ENCODE measurements around the gene ALDH3A2.
A peak's percentile ranks its signal among the peaks of the same experiment; 100 is the strongest.

Gene ALDH3A2

GRCh38 chr17:19629449-19629848, 19.1 kb upstream of the ALDH3A2 start:
- Histone ChIP-seq H3K36me3 (no peaks in the 10 kb centered on the region), H4K20me1 (no peaks in the 10 kb centered on the region), H3K9me3 (replicated peaks in 1 of 11) (peaks cover 0 to 9% (median 0%) of the 10 kb centered on the region in 11 experiments; a peak in 1 of 22 replicates), H3K4me1 (no peaks in the 10 kb centered on the region), H3K27ac (no peak overlapping the region), H3K4me2 (no peak overlapping the region), H3K27me3 (no peaks in the 10 kb centered on the region), H3K9ac (no peak overlapping the region), H3K4me3 (no peak overlapping the region)
- TF ChIP-seq Cebpa-rat (IDR thresholded peaks at IDR 0.05) = no peak

- Histone ChIP-seq H3K4me2 (no peak overlapping the region), H3K27me3 (no peaks in the 10 kb centered on the region), H3K4me3 (no peak overlapping the region), H4K20me1 (no peaks in the 10 kb centered on the region), H3K27ac (no peak overlapping the region), H3K9ac (no peak overlapping the region), H3K36me3 (no peaks in the 10 kb centered on the region), H3K9me3 (replicated peaks in 1 of 11) (peaks cover 0 to 9% (median 0%) of the 10 kb centered on the region in 11 experiments; a peak in 1 of 22 replicates), H3K4me1 (no peaks in the 10 kb centered on the region)
- TF ChIP-seq Cebpa-rat (IDR thresholded peaks at IDR 0.05) = no peak
These were observed 18.5 kb upstream of the ALDH3A2 start for GRCh38 chr17:19630035-19630434.

GRCh38 chr17:19630661-19631060, 17.9 kb upstream of the ALDH3A2 start:
- Histone ChIP-seq H3K4me2 (no peak overlapping the region), H3K4me3 (no peak overlapping the region), H3K4me1 (no peaks in the 10 kb centered on the region), H3K9ac (no peak overlapping the region), H4K20me1 (no peaks in the 10 kb centered on the region), H3K27ac (no peak overlapping the region), H3K36me3 (no peaks in the 10 kb centered on the region), H3K9me3 (replicated peaks in 1 of 11) (peaks cover 0 to 9% (median 0%) of the 10 kb centered on the region in 11 experiments; a peak in 1 of 22 replicates), H3K27me3 (no peaks in the 10 kb centered on the region)
- no peak for TF ChIP-seq Cebpa-rat (IDR thresholded peaks at IDR 0.05)

DNA sequence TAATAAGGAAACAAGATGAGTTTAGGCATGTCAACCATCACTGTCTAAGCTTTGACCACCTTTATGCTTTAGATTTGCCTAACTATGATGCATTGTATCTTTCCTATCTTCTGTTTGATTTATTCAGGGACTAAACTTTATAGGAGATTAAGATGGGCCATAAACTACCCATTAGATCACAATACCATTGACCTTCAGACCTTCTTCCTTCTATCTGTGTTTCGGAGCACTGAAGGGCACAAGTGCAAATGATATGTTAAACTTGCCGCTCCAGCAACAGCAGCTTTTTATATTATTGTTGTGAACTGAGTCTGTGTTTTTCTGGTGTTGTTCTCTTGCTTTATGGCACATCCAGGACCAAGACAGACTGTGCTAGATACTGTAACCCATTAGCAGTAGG, 16.6 kb upstream of the ALDH3A2 start:
- no peaks in the 10 kb centered on the region for H3K36me3 ChIP-seq
- no peaks in the 10 kb centered on the region for H4K20me1 ChIP-seq
- H3K27me3 ChIP-seq = no peaks in the 10 kb centered on the region
- H3K9me3 ChIP-seq (replicated peaks in 1 of 11) = no peaks in the 10 kb centered on the region
- TF ChIP-seq Cebpa-rat (IDR thresholded peaks at IDR 0.05) = no peak
- H3K27ac ChIP-seq = no peak overlapping the region
- no peak overlapping the region for H3K9ac ChIP-seq
- no peak overlapping the region for H3K4me3 ChIP-seq
- H3K4me2 ChIP-seq = no peak overlapping the region
- no peaks in the 10 kb centered on the region for H3K4me1 ChIP-seq

DNA sequence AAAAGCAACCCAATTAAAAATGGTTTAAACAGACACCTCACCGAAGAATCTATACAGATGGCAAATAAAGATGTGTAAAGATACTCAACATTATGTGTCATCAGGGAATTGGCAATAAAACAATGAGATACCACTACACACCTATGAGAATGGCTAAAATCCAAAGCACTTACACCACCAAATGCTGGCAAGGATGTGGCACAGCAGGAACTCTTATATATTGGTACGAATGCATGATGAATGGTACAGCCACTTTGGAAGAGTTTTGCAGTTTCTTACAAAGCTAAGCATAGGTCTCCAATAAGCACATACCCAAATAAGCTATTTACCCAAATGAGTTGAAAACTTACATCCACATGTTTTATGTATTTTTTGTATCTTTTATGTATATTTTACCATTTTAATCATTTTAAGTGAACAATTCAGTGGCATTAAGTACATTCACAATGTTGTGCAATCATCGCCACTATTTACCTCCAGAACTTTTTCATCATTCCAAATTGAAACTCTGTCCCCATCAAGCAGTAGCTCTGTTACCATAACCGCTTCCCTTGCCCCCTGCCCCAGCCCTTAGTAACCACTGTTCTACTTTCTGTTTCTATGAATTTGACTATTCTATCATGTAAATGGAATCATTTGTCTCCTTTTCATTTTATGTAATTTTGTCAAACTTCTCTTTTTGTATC, 6.7 kb upstream of the ALDH3A2 start:
- peaks cover 0 to 19% (median 11%) of the 10 kb centered on the region in 11 experiments; a peak in 14 of 22 replicates for H3K9me3 ChIP-seq (replicated peaks in 1 of 11)
- H4K20me1 ChIP-seq = no peaks in the 10 kb centered on the region
- no peaks in the 10 kb centered on the region for H3K36me3 ChIP-seq
- peaks cover 2 to 7% (median 4%) of the 10 kb centered on the region in 10 experiments; a peak in 19 of 20 replicates for H3K4me1 ChIP-seq
- no peak overlapping the region for H3K9ac ChIP-seq
- H3K4me2 ChIP-seq = no peak overlapping the region
- no peak overlapping the region for H3K4me3 ChIP-seq
- TF ChIP-seq Cebpa-rat (IDR thresholded peaks at IDR 0.05) = peak in 3 of 11 experiments; percentile 25 to 40 (median 27); a peak in 2 of 22 replicates
- H3K27ac ChIP-seq = no peak overlapping the region
- H3K27me3 ChIP-seq = no peaks in the 10 kb centered on the region

DNA sequence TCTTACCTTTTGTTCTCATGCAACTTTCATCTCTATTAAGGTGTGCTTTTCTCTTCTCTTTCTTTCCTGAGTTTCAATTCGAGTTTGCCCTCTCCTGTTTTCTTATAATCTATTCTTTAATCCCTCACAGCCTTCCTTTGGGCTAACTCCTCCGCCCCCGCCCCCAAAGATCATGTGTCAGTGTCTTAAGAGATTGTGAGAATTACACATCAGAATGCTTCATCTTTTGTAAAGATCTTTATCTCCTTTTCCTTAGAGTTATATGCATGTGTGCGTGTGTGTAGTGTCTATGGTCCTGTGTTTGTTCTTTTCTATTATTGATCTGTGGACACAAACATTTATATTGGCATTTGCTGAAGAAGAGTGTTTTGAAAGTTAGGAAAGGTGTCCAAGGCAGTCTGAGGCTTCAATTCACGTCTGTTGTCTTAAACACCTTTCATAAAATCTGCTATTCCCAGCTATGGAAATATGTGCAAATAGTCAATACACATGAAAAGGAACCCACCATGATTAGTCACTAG, 6.1 kb upstream of the ALDH3A2 start:
- TF ChIP-seq Cebpa-rat (IDR thresholded peaks at IDR 0.05) = no peak
- Histone ChIP-seq H3K9me3 (replicated peaks in 1 of 11) (peaks cover 0 to 19% (median 11%) of the 10 kb centered on the region in 11 experiments; a peak in 14 of 22 replicates), H3K27me3 (no peaks in the 10 kb centered on the region), H3K27ac (no peak overlapping the region), H4K20me1 (no peaks in the 10 kb centered on the region), H3K4me1 (peaks cover 8 to 13% (median 10%) of the 10 kb centered on the region in 10 experiments), H3K9ac (no peak overlapping the region), H3K4me2 (no peak overlapping the region), H3K36me3 (no peaks in the 10 kb centered on the region), H3K4me3 (no peak overlapping the region)

- H3K4me2 ChIP-seq = no peak overlapping the region
These were observed 3.9 kb upstream of the ALDH3A2 start for GRCh38 chr17:19644493-19645210.

DNA sequence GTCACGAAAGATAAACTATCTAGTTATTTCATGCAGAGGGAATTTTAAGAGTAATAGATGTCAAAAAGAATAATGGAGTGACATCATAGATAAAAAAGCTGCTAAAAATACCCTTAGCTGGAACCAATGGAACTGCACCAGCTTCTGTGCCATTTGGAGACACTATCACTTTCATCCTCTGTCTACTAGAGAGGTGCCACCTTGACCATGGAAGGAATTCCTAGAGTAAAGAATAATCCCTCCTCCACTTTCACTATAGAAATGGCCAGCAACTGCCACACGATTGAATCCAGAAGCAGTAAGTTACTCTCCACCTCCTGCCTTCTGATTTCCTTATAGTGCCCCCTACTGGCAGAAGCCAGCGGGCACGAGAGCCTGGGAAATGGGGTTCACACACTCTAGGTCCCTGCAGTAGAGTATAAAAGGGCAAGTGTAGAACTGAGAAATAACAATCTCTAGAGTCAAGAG, 2.8 kb upstream of the ALDH3A2 start:
- H4K20me1 ChIP-seq = no peaks in the 10 kb centered on the region
- TF ChIP-seq Cebpa-rat (IDR thresholded peaks at IDR 0.05) = no peak
- no peak overlapping the region for H3K4me3 ChIP-seq
- 0 out of 22 replicates have a peak overlapping the region, but pooled peaks of 1 of the 11 experiments have one; percentile 82 for H3K4me2 ChIP-seq
- H3K27me3 ChIP-seq = no peaks in the 10 kb centered on the region
- no peak overlapping the region for H3K9ac ChIP-seq
- H3K4me1 ChIP-seq = peaks cover 28 to 39% (median 35%) of the 10 kb centered on the region in 10 experiments
- H3K36me3 ChIP-seq = no peaks in the 10 kb centered on the region
- no peak overlapping the region for H3K27ac ChIP-seq
- H3K9me3 ChIP-seq (replicated peaks in 1 of 11) = no peaks in the 10 kb centered on the region

More at GRCh38 chr17:19644493-19645210, 3.9 kb upstream of the ALDH3A2 start:
- TF ChIP-seq Cebpa-rat (IDR thresholded peaks at IDR 0.05) = no peak
- H3K4me1 ChIP-seq = peaks cover 19 to 28% (median 25%) of the 10 kb centered on the region in 10 experiments
- H4K20me1 ChIP-seq = no peaks in the 10 kb centered on the region
- no peaks in the 10 kb centered on the region for H3K36me3 ChIP-seq
- H3K4me3 ChIP-seq = no peak overlapping the region
- no peak overlapping the region for H3K27ac ChIP-seq
- H3K9me3 ChIP-seq (replicated peaks in 1 of 11) = peaks cover 0 to under 1% (median 0%) of the 10 kb centered on the region in 11 experiments; a peak in 2 of 22 replicates
- no peak overlapping the region for H3K9ac ChIP-seq
- H3K27me3 ChIP-seq = no peaks in the 10 kb centered on the region

Measured in BLaER1 treated with 17β-estradiol and CSF1 and Interleukin-3, amounts not matched to agents 10 nM and 100 nM (cell line).